HepG2 (cell line): ENCODE results near the gene DNMT1. TPM values are rescaled to one million over a fixed set of nuclear protein-coding genes. Genes with fewer than 3 reads are reported as not detected.

Source experiments
- ASH2L ChIP-seq: fragments of 300-600, 200-600 bp; sonication (generic); IDR thresholded peaks from 2 replicates; pipeline ENCODE4 v1.7.0; 2017; ENCODE audit warnings: low read depth, mild to moderate bottlenecking, moderate library complexity, mixed read lengths, low read length; ENCODE audit not compliant: insufficient read length
- MLLT10 ChIP-seq: sonication (generic); formaldehyde crosslinking; IDR thresholded peaks from 2 replicates; pipeline ENCODE4 v1.4.0; 2020; ENCODE audit warnings: missing genetic modification reagents
- SOX5 ChIP-seq: IDR thresholded peaks from 2 replicates; pipeline ENCODE4 v1.6.1; 2016; ENCODE audit warnings: borderline replicate concordance
- SOX6 ChIP-seq, 2 experiments: fragments of 450-650 bp in 1 of 2; sonication (generic) in 1 of 2; formaldehyde crosslinking in 1 of 2; IDR thresholded peaks; 2 replicates each; pipeline versions ENCODE4 v1.4.0 to v1.6.1; 2017 to 2020; ENCODE audit warnings: antibody characterized with exemption in 1 of 2, mild to moderate bottlenecking in 1 of 2, missing genetic modification reagents in 1 of 2
- ZFX ChIP-seq: sonication (generic); formaldehyde crosslinking; IDR thresholded peaks from 2 replicates; pipeline ENCODE4 v1.4.0; 2020; ENCODE audit warnings: mild to moderate bottlenecking, low read depth, missing genetic modification reagents, moderate library complexity
- ZMYM3 ChIP-seq: sonication (generic); formaldehyde crosslinking; IDR thresholded peaks from 2 replicates; pipeline ENCODE4 v1.5.1; 2020; ENCODE audit warnings: mild to moderate bottlenecking, missing genetic modification reagents
- ZNF260 ChIP-seq: sonication (generic); formaldehyde crosslinking; IDR thresholded peaks from 2 replicates; pipeline ENCODE4 v1.4.0; 2020; ENCODE audit warnings: missing genetic modification reagents, low read depth, mild to moderate bottlenecking, borderline replicate concordance
- ZNF329 ChIP-seq: sonication (generic); formaldehyde crosslinking; IDR thresholded peaks from 2 replicates; pipeline ENCODE4 v1.9.0; 2021; ENCODE audit warnings: low read depth, mild to moderate bottlenecking, missing genetic modification reagents
- ZNF331 ChIP-seq: sonication (generic); formaldehyde crosslinking; IDR thresholded peaks from 2 replicates; pipeline ENCODE4 v1.4.0; 2020; ENCODE audit warnings: missing genetic modification reagents
- polyA plus RNA-seq, 8 experiments: library from polyadenylated mRNA; depleted of rRNA in 3 of 8; stranded (reverse) in 7 of 8; unstranded in 1 of 8; fragments of >200 nt; fragmentation: Illumina TruSeq in 4 of 8; extraction: Trizol in 4 of 8; gene quantifications; 2 replicates each; pipeline versions ENCODE4 v1.2.1 to v1.2.3, GENCODE V29; 2011 to 2016; ENCODE audit warnings: low read depth in 4 of 8, missing spikeins in 1 of 8, mixed read lengths in 1 of 8; ENCODE audit not compliant: insufficient read depth in 1 of 8
- total RNA-seq, 5 experiments: library from RNA; depleted of rRNA; stranded (reverse); fragments of >200 nt; fragmentation: Illumina TruSeq; extraction: Trizol; gene quantifications; 2 replicates each; pipeline ENCODE4 v1.2.3, GENCODE V29; 2016; ENCODE audit warnings: low read depth in 1 of 5
- TF ChIP-seq, protein P1 (sequence below): sonication (generic); formaldehyde crosslinking; IDR thresholded peaks from 2 replicates; pipeline ENCODE4 v1.5.1; 2020; ENCODE audit warnings: mild to moderate bottlenecking, missing genetic modification reagents, borderline replicate concordance
- TF ChIP-seq, protein P2 (sequence below): sonication (generic); formaldehyde crosslinking; IDR thresholded peaks from 2 replicates; pipeline ENCODE4 v1.4.0; 2020; ENCODE audit warnings: missing genetic modification reagents
- TF ChIP-seq, protein P3 (sequence below): sonication (generic); formaldehyde crosslinking; IDR thresholded peaks from 2 replicates; pipeline ENCODE4 v1.5.0; 2020; ENCODE audit warnings: mild to moderate bottlenecking, missing genetic modification reagents
- TF ChIP-seq, protein P4 (sequence below): sonication (generic); formaldehyde crosslinking; IDR thresholded peaks from 2 replicates; pipeline ENCODE4 v1.5.0; 2020; ENCODE audit warnings: mild to moderate bottlenecking, missing genetic modification reagents, moderate library complexity

DNMT1 gene
- total and polyA plus RNA-seq, 2 of the 13 experiments (the other 11 are each of a cell fraction or from before 2014, with no cell fraction given): 31.2 to 91.1 TPM

DNA sequence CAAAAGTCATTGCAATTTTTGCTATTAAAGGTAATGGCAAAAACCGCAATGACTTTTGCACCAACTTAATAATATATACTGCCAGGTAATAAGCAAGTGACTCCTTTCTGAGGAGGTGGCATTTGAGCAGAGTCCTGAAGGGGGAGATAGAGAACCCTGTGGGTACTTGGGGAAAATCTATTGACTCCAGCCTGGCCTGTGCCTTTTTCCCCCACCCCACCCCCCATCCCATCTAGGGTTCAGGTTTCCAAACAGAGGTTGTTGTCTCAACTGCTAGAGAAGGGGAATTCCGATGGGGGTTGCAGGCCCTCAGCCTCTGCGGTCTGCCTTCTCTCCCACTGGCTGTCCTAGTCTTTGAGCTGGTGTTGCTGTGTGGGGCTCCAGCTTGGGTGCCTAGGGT is 24.9 kb upstream of the DNMT1 start (continued):
- TF ChIP-seq, protein P1, sequence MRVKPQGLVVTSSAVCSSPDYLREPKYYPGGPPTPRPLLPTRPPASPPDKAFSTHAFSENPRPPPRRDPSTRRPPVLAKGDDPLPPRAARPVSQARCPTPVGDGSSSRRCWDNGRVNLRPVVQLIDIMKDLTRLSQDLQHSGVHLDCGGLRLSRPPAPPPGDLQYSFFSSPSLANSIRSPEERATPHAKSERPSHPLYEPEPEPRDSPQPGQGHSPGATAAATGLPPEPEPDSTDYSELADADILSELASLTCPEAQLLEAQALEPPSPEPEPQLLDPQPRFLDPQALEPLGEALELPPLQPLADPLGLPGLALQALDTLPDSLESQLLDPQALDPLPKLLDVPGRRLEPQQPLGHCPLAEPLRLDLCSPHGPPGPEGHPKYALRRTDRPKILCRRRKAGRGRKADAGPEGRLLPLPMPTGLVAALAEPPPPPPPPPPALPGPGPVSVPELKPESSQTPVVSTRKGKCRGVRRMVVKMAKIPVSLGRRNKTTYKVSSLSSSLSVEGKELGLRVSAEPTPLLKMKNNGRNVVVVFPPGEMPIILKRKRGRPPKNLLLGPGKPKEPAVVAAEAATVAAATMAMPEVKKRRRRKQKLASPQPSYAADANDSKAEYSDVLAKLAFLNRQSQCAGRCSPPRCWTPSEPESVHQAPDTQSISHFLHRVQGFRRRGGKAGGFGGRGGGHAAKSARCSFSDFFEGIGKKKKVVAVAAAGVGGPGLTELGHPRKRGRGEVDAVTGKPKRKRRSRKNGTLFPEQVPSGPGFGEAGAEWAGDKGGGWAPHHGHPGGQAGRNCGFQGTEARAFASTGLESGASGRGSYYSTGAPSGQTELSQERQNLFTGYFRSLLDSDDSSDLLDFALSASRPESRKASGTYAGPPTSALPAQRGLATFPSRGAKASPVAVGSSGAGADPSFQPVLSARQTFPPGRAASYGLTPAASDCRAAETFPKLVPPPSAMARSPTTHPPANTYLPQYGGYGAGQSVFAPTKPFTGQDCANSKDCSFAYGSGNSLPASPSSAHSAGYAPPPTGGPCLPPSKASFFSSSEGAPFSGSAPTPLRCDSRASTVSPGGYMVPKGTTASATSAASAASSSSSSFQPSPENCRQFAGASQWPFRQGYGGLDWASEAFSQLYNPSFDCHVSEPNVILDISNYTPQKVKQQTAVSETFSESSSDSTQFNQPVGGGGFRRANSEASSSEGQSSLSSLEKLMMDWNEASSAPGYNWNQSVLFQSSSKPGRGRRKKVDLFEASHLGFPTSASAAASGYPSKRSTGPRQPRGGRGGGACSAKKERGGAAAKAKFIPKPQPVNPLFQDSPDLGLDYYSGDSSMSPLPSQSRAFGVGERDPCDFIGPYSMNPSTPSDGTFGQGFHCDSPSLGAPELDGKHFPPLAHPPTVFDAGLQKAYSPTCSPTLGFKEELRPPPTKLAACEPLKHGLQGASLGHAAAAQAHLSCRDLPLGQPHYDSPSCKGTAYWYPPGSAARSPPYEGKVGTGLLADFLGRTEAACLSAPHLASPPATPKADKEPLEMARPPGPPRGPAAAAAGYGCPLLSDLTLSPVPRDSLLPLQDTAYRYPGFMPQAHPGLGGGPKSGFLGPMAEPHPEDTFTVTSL (CRISPR knock-in tag): no peak
- TF ChIP-seq SOX5 (CRISPR knock-in tag) (no peak), ZNF260 (no peak), ZFX (peak; percentile 37; the same call in 1 of the 2 replicates), ASH2L (no peak), ZNF331 (CRISPR knock-in tag) (no peak), ZNF329 (CRISPR knock-in tag) (no peak), ZMYM3 (CRISPR knock-in tag) (0 out of 2 replicates have a peak, but pooled peaks have one; percentile 36), MLLT10 (CRISPR knock-in tag) (no peak), SOX6 (IDR thresholded peaks at IDR 0.05) (no peak), SOX6 (CRISPR knock-in tag; IDR thresholded peaks at IDR 0.05) (no peak; the same call in 1 of the 2 replicates)
- TF ChIP-seq, protein P2, sequence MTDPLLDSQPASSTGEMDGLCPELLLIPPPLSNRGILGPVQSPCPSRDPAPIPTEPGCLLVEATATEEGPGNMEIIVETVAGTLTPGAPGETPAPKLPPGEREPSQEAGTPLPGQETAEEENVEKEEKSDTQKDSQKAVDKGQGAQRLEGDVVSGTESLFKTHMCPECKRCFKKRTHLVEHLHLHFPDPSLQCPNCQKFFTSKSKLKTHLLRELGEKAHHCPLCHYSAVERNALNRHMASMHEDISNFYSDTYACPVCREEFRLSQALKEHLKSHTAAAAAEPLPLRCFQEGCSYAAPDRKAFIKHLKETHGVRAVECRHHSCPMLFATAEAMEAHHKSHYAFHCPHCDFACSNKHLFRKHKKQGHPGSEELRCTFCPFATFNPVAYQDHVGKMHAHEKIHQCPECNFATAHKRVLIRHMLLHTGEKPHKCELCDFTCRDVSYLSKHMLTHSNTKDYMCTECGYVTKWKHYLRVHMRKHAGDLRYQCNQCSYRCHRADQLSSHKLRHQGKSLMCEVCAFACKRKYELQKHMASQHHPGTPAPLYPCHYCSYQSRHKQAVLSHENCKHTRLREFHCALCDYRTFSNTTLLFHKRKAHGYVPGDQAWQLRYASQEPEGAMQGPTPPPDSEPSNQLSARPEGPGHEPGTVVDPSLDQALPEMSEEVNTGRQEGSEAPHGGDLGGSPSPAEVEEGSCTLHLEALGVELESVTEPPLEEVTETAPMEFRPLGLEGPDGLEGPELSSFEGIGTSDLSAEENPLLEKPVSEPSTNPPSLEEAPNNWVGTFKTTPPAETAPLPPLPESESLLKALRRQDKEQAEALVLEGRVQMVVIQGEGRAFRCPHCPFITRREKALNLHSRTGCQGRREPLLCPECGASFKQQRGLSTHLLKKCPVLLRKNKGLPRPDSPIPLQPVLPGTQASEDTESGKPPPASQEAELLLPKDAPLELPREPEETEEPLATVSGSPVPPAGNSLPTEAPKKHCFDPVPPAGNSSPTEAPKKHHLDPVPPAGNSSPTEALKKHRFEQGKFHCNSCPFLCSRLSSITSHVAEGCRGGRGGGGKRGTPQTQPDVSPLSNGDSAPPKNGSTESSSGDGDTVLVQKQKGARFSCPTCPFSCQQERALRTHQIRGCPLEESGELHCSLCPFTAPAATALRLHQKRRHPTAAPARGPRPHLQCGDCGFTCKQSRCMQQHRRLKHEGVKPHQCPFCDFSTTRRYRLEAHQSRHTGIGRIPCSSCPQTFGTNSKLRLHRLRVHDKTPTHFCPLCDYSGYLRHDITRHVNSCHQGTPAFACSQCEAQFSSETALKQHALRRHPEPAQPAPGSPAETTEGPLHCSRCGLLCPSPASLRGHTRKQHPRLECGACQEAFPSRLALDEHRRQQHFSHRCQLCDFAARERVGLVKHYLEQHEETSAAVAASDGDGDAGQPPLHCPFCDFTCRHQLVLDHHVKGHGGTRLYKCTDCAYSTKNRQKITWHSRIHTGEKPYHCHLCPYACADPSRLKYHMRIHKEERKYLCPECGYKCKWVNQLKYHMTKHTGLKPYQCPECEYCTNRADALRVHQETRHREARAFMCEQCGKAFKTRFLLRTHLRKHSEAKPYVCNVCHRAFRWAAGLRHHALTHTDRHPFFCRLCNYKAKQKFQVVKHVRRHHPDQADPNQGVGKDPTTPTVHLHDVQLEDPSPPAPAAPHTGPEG (CRISPR knock-in tag): no peak
- TF ChIP-seq, protein P3, sequence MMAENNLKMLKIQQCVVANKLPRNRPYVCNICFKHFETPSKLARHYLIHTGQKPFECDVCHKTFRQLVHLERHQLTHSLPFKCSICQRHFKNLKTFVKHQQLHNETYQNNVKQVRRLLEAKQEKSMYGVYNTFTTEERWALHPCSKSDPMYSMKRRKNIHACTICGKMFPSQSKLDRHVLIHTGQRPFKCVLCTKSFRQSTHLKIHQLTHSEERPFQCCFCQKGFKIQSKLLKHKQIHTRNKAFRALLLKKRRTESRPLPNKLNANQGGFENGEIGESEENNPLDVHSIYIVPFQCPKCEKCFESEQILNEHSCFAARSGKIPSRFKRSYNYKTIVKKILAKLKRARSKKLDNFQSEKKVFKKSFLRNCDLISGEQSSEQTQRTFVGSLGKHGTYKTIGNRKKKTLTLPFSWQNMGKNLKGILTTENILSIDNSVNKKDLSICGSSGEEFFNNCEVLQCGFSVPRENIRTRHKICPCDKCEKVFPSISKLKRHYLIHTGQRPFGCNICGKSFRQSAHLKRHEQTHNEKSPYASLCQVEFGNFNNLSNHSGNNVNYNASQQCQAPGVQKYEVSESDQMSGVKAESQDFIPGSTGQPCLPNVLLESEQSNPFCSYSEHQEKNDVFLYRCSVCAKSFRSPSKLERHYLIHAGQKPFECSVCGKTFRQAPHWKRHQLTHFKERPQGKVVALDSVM: 0 out of 2 replicates have a peak, but pooled peaks have one; percentile 35
- TF ChIP-seq, protein P4, sequence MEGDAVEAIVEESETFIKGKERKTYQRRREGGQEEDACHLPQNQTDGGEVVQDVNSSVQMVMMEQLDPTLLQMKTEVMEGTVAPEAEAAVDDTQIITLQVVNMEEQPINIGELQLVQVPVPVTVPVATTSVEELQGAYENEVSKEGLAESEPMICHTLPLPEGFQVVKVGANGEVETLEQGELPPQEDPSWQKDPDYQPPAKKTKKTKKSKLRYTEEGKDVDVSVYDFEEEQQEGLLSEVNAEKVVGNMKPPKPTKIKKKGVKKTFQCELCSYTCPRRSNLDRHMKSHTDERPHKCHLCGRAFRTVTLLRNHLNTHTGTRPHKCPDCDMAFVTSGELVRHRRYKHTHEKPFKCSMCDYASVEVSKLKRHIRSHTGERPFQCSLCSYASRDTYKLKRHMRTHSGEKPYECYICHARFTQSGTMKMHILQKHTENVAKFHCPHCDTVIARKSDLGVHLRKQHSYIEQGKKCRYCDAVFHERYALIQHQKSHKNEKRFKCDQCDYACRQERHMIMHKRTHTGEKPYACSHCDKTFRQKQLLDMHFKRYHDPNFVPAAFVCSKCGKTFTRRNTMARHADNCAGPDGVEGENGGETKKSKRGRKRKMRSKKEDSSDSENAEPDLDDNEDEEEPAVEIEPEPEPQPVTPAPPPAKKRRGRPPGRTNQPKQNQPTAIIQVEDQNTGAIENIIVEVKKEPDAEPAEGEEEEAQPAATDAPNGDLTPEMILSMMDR (CRISPR knock-in tag): peak; percentile 58
